Endothelial cell of umbilical vein (primary cell): ENCODE results near the gene YTHDC2. TPM values are rescaled to one million over a fixed set of nuclear protein-coding genes. Genes with fewer than 3 reads are reported as not detected.

ENCODE experiments used
- BruUV-seq: library from RNA; stranded (reverse); fragments of 400-500 nt; replicated peaks from 2 replicates; lab custom pipeline; 2021; lab: Mats Ljungman, UMichigan
- CTCF ChIA-PET: fragments of 300-600, 350-600 bp; sonication (Branson Sonifier 250); formaldehyde crosslinking; loops from one replicate; lab custom pipeline; 2021; ENCODE audit warnings: antibody characterized with exemption, inconsistent platforms; lab: Charles Lee
- POLR2A ChIA-PET: fragments of 300-600, 350-600 bp; sonication (Branson Sonifier 250); formaldehyde crosslinking; loops from one replicate; lab custom pipeline; 2021; ENCODE audit warnings: antibody characterized with exemption, inconsistent platforms; lab: Charles Lee
- DNase-seq: peaks from one replicate; pipeline ENCODE4 v3.0.0-alpha.2; 2011; ENCODE audit warnings: low read depth, low spot score
- FAIRE-seq: peaks from 2 replicates; lab custom pipeline; 2011; peaks lifted over from hg19 to GRCh38; lab: Jason Lieb, UNC
- H2AFZ ChIP-seq: 2 replicates; pipeline ENCODE4 v1.6.0; 2012; ENCODE audit warnings: low read depth, low read length, control low read depth, inconsistent platforms
- H3K27ac ChIP-seq: 2 replicates; pipeline ENCODE4 v1.5.1; 2011; ENCODE audit warnings: low read depth, mild to moderate bottlenecking, control low read depth, low read length, moderate library complexity; ENCODE audit not compliant: insufficient read depth
- H3K27me3 ChIP-seq, 2 experiments: 2 replicates each; pipeline versions ENCODE4 v1.6.0 to v1.6.1; 2011; ENCODE audit warnings: low read length in 2 of 2, mixed read lengths in 1 of 2; ENCODE audit not compliant: control insufficient read depth in 2 of 2, insufficient read depth in 2 of 2
- H3K36me3 ChIP-seq, 2 experiments: 2 replicates in 1 of 2; 3 replicates in 1 of 2; pipeline ENCODE4 v1.5.1; 2011; ENCODE audit warnings: low read length in 2 of 2, mild to moderate bottlenecking in 1 of 2, moderate library complexity in 1 of 2; ENCODE audit not compliant: control insufficient read depth in 2 of 2, insufficient read depth in 2 of 2; ENCODE audit errors: extremely low read depth in 1 of 2
- H3K4me1 ChIP-seq: 3 replicates; pipeline ENCODE4 v1.5.1; 2011; ENCODE audit warnings: mild to moderate bottlenecking, low read length; ENCODE audit not compliant: control insufficient read depth, insufficient read depth; ENCODE audit errors: extremely low read depth
- H3K4me2 ChIP-seq: 2 replicates; pipeline ENCODE4 v1.6.1; 2011; ENCODE audit warnings: low read length, control low read depth, mixed read lengths; ENCODE audit not compliant: insufficient read depth
- H3K4me3 ChIP-seq, 3 experiments: fragments of 200-600 bp in 1 of 3; sonication (generic), shearing (Covaris generic) in 1 of 3; replicated peaks in 1 of 3; 2 replicates each; pipeline ENCODE4 v1.5.1; 2011 to 2016; ENCODE audit warnings: control low read depth in 3 of 3, low read length in 3 of 3, mild to moderate bottlenecking in 2 of 3, inconsistent platforms in 1 of 3, low read depth in 1 of 3, moderate library complexity in 1 of 3; ENCODE audit not compliant: insufficient read depth in 1 of 3
- H3K79me2 ChIP-seq: 2 replicates; pipeline ENCODE4 v1.6.0; 2012; ENCODE audit warnings: low read length, inconsistent platforms; ENCODE audit not compliant: control insufficient read depth, insufficient read depth
- H3K9ac ChIP-seq: replicated peaks from 2 replicates; pipeline ENCODE3; 2011; ENCODE audit warnings: low read length, control low read depth; ENCODE audit not compliant: insufficient read depth; ENCODE audit errors: extremely low read depth
- H3K9me1 ChIP-seq: replicated peaks from 3 replicates; pipeline ENCODE4 v1.6.0; 2011; ENCODE audit warnings: mild to moderate bottlenecking, low read length; ENCODE audit not compliant: control insufficient read depth, insufficient read depth; ENCODE audit errors: extremely low read depth
- H3K9me3 ChIP-seq: replicated peaks from 2 replicates; pipeline ENCODE4 v1.5.1; 2012; ENCODE audit warnings: low read length, inconsistent platforms; ENCODE audit not compliant: control insufficient read depth, insufficient read depth
- H4K20me1 ChIP-seq: replicated peaks from 2 replicates; pipeline ENCODE3; 2011; ENCODE audit warnings: mild to moderate bottlenecking, low read length; ENCODE audit not compliant: control insufficient read depth, insufficient read depth; ENCODE audit errors: extremely low read depth
- FOS ChIP-seq: IDR thresholded peaks from 2 replicates; pipeline ENCODE4 v1.6.1; 2011; ENCODE audit warnings: mild to moderate bottlenecking, low read length, moderate library complexity, borderline replicate concordance; ENCODE audit not compliant: insufficient read depth
- GATA2 ChIP-seq: IDR thresholded peaks from 2 replicates; pipeline ENCODE4 v1.7.0; 2011; ENCODE audit warnings: low read depth, mild to moderate bottlenecking, moderate library complexity, mixed read lengths, low read length; ENCODE audit not compliant: insufficient read length, insufficient read depth
- JUN ChIP-seq: IDR thresholded peaks from 2 replicates; pipeline ENCODE4 v1.6.1; 2011; ENCODE audit warnings: borderline replicate concordance, low read depth; ENCODE audit not compliant: insufficient read length, insufficient read depth
- POLR2A ChIP-seq: IDR thresholded peaks from 2 replicates; pipeline ENCODE4 v1.6.1; 2012; ENCODE audit warnings: low read depth, mild to moderate bottlenecking, control low read depth, low read length
- POLR2AphosphoS5 ChIP-seq: IDR thresholded peaks from 2 replicates; pipeline ENCODE4 v1.6.1; 2012; ENCODE audit warnings: low read depth, mild to moderate bottlenecking, control low read depth, low read length, moderate library complexity; ENCODE audit not compliant: insufficient read depth
- dilution Hi-C: fragments of 300-500 bp; cut with MboI; formaldehyde crosslinking; loops from one replicate; pipeline ENCODE4 v1.15.0; 2019; ENCODE audit warnings: low sequenced_read_pairs; ENCODE audit not compliant: extremely low pct_ligation_motif_present
- intact Hi-C: fragments of 100-400 bp; cut with micrococcal nuclease; formaldehyde crosslinking; loops from one replicate; pipeline ENCODE4 v1.10.0; 2022
- polyA plus RNA-seq, 4 experiments: library from polyadenylated mRNA; depleted of rRNA in 3 of 4; stranded (reverse) in 3 of 4; unstranded in 1 of 4; fragments of >200 nt; gene quantifications; 2 replicates each; pipeline versions ENCODE4 v1.2.1 to v1.2.3, GENCODE V29; 2011 to 2012; ENCODE audit warnings: missing spikeins in 1 of 4
- total RNA-seq: library from RNA; stranded (reverse); gene quantifications from 2 replicates; pipeline ENCODE4 v1.2.3, GENCODE V29; 2021
- TF ChIP-seq, protein P1 (sequence below), 2 donors: IDR thresholded peaks; 1 replicate in 1 of 2; 2 replicates in 1 of 2; pipeline ENCODE4 v1.5.1; 2011; ENCODE audit warnings: low read length in 2 of 2, mild to moderate bottlenecking in 2 of 2, moderate library complexity in 2 of 2, control low read depth in 1 of 2, inconsistent platforms in 1 of 2, low read depth in 1 of 2; ENCODE audit not compliant: insufficient read depth in 1 of 2; ENCODE audit errors: extremely low read depth in 1 of 2
- TF ChIP-seq, protein P2 (sequence below): IDR thresholded peaks from 2 replicates; pipeline ENCODE4 v1.6.1; 2011; ENCODE audit not compliant: insufficient read depth, insufficient read length

YTHDC2 gene
- total and polyA plus RNA-seq, 2 donors (not counting 3 experiments of a cell fraction or from before 2014, with no cell fraction given): 7.6 to 40.7 TPM

DNA sequence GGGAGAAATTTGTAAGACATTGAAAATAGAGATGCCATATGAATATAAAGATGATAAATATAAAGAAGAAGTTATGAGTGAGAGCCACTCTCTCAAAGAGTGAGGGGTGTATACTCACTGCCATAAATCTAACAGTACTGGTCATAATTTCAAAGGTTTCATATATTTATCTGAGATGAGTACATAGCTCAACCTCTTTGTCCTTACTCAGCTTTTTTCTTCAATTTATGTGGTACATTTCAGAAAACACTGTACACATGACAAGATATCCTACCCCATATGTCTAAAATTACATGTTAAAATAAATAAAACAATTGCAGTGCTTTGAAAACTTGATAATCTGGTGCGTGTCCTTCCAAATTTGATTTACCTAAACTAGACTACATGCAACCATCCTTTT is 20.0 kb upstream of the YTHDC2 start:
- Histone ChIP-seq H3K9me3 (peaks cover 5% of the 10 kb centered on the region), H3K27ac (no peak overlapping the region), H3K4me3 (no peak overlapping the region), H3K4me2 (no peak overlapping the region), H2AFZ (no peak overlapping the region), H3K9me1 (no peaks in the 10 kb centered on the region), H3K9ac (no peak overlapping the region), H4K20me1 (no peaks in the 10 kb centered on the region), H3K36me3 (no peaks in the 10 kb centered on the region), H3K27me3 (peaks cover 3 to 6% of the 10 kb centered on the region in 2 experiments), H3K79me2 (no peaks in the 10 kb centered on the region), H3K4me1 (peaks cover 20% of the 10 kb centered on the region)
- BruUV-seq: no TSS peak
- ChIA-PET POLR2A (no interaction called here), CTCF (interaction anchor here (0.9 kb wide), 1 partner anchor 17 kb away, joined by 5 read pairs; no protein-coding TSS in a partner anchor)
- intact Hi-C loops: no loop called here
- no peak for FAIRE-seq
- TF ChIP-seq GATA2 (no peak), POLR2AphosphoS5 (no peak)
- TF ChIP-seq, protein P1, sequence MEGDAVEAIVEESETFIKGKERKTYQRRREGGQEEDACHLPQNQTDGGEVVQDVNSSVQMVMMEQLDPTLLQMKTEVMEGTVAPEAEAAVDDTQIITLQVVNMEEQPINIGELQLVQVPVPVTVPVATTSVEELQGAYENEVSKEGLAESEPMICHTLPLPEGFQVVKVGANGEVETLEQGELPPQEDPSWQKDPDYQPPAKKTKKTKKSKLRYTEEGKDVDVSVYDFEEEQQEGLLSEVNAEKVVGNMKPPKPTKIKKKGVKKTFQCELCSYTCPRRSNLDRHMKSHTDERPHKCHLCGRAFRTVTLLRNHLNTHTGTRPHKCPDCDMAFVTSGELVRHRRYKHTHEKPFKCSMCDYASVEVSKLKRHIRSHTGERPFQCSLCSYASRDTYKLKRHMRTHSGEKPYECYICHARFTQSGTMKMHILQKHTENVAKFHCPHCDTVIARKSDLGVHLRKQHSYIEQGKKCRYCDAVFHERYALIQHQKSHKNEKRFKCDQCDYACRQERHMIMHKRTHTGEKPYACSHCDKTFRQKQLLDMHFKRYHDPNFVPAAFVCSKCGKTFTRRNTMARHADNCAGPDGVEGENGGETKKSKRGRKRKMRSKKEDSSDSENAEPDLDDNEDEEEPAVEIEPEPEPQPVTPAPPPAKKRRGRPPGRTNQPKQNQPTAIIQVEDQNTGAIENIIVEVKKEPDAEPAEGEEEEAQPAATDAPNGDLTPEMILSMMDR (IDR thresholded peaks at IDR 0.05; ENCODE audit: extremely low read depth in 1 of 2, insufficient read depth in 1 of 2, low read depth in 1 of 2, low read length in 2 of 2): no peak
- dilution Hi-C loops: no loop called here
- DNase-seq: no peak

DNA sequence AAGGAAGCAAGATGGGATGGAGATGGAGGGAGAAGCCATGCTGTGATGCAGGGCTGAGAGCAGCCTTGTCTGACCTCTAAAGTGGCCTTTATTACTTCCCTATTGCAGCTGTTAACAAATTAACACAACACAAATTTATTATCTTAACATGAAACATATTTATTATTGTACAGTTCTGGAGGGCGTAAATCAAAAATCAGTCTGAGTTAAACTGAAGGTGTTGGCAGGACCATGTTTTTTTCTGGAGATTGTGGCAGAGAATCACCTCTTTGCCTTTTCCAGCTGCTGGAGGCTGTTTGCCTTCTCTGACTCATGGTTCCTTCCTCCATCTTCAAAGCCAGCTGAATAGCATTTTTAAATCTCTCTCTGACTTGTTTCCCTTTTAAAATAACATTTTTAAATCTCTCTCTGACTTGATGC is 18.1 kb upstream of the YTHDC2 start:
- Histone ChIP-seq H4K20me1 (no peaks in the 10 kb centered on the region), H3K27ac (no peak overlapping the region), H3K4me3 (no peak overlapping the region), H3K4me1 (peaks cover 9% of the 10 kb centered on the region), H3K9ac (no peak overlapping the region), H3K9me1 (no peaks in the 10 kb centered on the region), H3K27me3 (peaks cover 3 to 4% of the 10 kb centered on the region in 2 experiments), H3K79me2 (no peaks in the 10 kb centered on the region), H3K4me2 (no peak overlapping the region), H3K36me3 (no peaks in the 10 kb centered on the region), H3K9me3 (peaks cover 2% of the 10 kb centered on the region), H2AFZ (no peak overlapping the region)
- CTCF ChIA-PET: interaction anchor here (0.6 to 2.6 kb wide), 6 partner anchors 15 to 271 kb away, joined by 3 to 15 read pairs (median 3); no protein-coding TSS in a partner anchor
- POLR2A ChIA-PET: no interaction called here
- dilution Hi-C loops (no loop called here), intact Hi-C loops (loop anchor here (5.0 kb wide), 1 partner anchor 118 kb away; no protein-coding TSS in a partner anchor)
- DNase-seq (peak; percentile 88), FAIRE-seq (peak; percentile 98)
- BruUV-seq: no TSS peak
- TF ChIP-seq FOS: peak; percentile 78
- TF ChIP-seq JUN: peak; percentile 69
- peak; percentile 55 for TF ChIP-seq POLR2AphosphoS5
- TF ChIP-seq, protein P2, sequence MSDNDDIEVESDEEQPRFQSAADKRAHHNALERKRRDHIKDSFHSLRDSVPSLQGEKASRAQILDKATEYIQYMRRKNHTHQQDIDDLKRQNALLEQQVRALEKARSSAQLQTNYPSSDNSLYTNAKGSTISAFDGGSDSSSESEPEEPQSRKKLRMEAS: no peak
- TF ChIP-seq POLR2A: no peak
